ENCODE results near the gene C4BPB.

- TF ChIP-seq CTCF (conservative IDR thresholded peaks at IDR 0.05 in 1 of 2, IDR thresholded peaks at IDR 0.05 in 1 of 2; ENCODE audit: low read depth in 1 of 2, low read length in 2 of 2), result no peak
- TF ChIP-seq EZH2 (IDR thresholded peaks at IDR 0.05; ENCODE audit: low read length, missing control alignments), result no peak
Observed at GRCh38 chr1:207097871-207098324, 9.2 kb downstream of the C4BPB start.
